ENCODE data around the gene SCLY. TPM values are rescaled to one million over a fixed set of nuclear protein-coding genes. Genes with fewer than 3 reads are reported as not detected.

The SCLY gene
- total and polyA plus RNA-seq, 8 donors = 5.4 to 12.8 (median 11.4) TPM

- Histone ChIP-seq H3K4me3 (no peak overlapping the region), H3K27ac (no peak overlapping the region), H3K36me3 (no peaks in the 10 kb centered on the region), H3K4me1 (peaks cover 0 to 11% (median 7%) of the 10 kb centered on the region in 4 donors), H3K9me3 (no peaks in the 10 kb centered on the region), H3K27me3 (no peaks in the 10 kb centered on the region)
- WGBS, 5 donors = 88 to 93% (median 91%) methylated on average over 34 to 68 of the region's 68 CpGs
- intact Hi-C loops (cut with DNase I; ENCODE audit: low total_unique reads) = no loop called here
- TF ChIP-seq EP300 (IDR thresholded peaks at IDR 0.05) = no peak
- TF ChIP-seq POLR2A (IDR thresholded peaks at IDR 0.05) = no peak
- no peak for TF ChIP-seq CTCF (IDR thresholded peaks at IDR 0.05)
- no peak for TF ChIP-seq POLR2AphosphoS5 (IDR thresholded peaks at IDR 0.05)
- DNase-seq = no peak
Measured at GRCh38 chr2:238130696-238131628, 70.2 kb downstream of the SCLY start.

GRCh38 chr2:238131761-238132462 is 71.1 kb downstream of the SCLY start:
- 86 to 92% (median 89%) methylated on average over 8 to 14 of the region's 14 CpGs for WGBS, 5 donors
- intact Hi-C loops (cut with DNase I; ENCODE audit: low total_unique reads) = no loop called here

GRCh38 chr2:238132463-238133450 is 72.0 kb downstream of the SCLY start:
- Histone ChIP-seq H3K27me3 (no peaks in the 10 kb centered on the region), H3K9me3 (no peaks in the 10 kb centered on the region), H3K27ac (no peak overlapping the region), H3K4me1 (peaks cover 0 to 2% (median 0%) of the 10 kb centered on the region in 4 donors), H3K36me3 (no peaks in the 10 kb centered on the region), H3K4me3 (no peak overlapping the region)
- intact Hi-C loops (cut with DNase I; ENCODE audit: low total_unique reads) = no loop called here
- DNase-seq = no peak
- TF ChIP-seq EP300 (IDR thresholded peaks at IDR 0.05) (no peak), POLR2A (IDR thresholded peaks at IDR 0.05) (no peak), CTCF (IDR thresholded peaks at IDR 0.05) (no peak), POLR2AphosphoS5 (IDR thresholded peaks at IDR 0.05) (no peak)
- WGBS, 5 donors = 91 to 95% (median 92%) methylated on average over 20 to 23 of the region's 23 CpGs

More at GRCh38 chr2:238131761-238132462, 71.1 kb downstream of the SCLY start:
- Histone ChIP-seq H3K4me3 (no peak overlapping the region), H3K27me3 (no peaks in the 10 kb centered on the region), H3K36me3 (no peaks in the 10 kb centered on the region), H3K9me3 (no peaks in the 10 kb centered on the region), H3K27ac (no peak overlapping the region), H3K4me1 (peaks cover 0 to 10% (median 7%) of the 10 kb centered on the region in 4 donors)
- no peak for TF ChIP-seq POLR2AphosphoS5 (IDR thresholded peaks at IDR 0.05)
- TF ChIP-seq EP300 (IDR thresholded peaks at IDR 0.05) = no peak
- DNase-seq = no peak

GRCh38 chr2:238133499-238134392 is 72.9 kb downstream of the SCLY start:
- no peaks in the 10 kb centered on the region for H3K36me3 ChIP-seq
- H3K4me1 ChIP-seq = peaks cover 0 to 9% (median 7%) of the 10 kb centered on the region in 4 donors
- TF ChIP-seq POLR2A (IDR thresholded peaks at IDR 0.05) (no peak), CTCF (IDR thresholded peaks at IDR 0.05) (no peak), POLR2AphosphoS5 (IDR thresholded peaks at IDR 0.05) (no peak), EP300 (IDR thresholded peaks at IDR 0.05) (no peak)
- no peaks in the 10 kb centered on the region for H3K27me3 ChIP-seq
- H3K4me3 ChIP-seq = no peak overlapping the region
- 69 to 78% (median 77%) methylated on average over 8 to 14 of the region's 14 CpGs for WGBS, 5 donors
- no peaks in the 10 kb centered on the region for H3K9me3 ChIP-seq
- H3K27ac ChIP-seq = no peak overlapping the region
- no peak for DNase-seq
- intact Hi-C loops (cut with DNase I; ENCODE audit: low total_unique reads) = no loop called here
